ENCODE data around the gene KIAA1614. TPM values are rescaled to one million over a fixed set of nuclear protein-coding genes. Genes with fewer than 3 reads are reported as not detected.

The KIAA1614 gene
- polyA plus RNA-seq, 1 donor (not counting 4 experiments of a cell fraction or from before 2014, with no cell fraction given) = 0.03 TPM

GRCh38 chr1:180926164-180926981 is 13.7 kb downstream of the KIAA1614 start:
- Histone ChIP-seq H3K4me3 (ENCODE audit: control insufficient read depth in 2 of 3, extremely low read depth in 1 of 3, insufficient read depth in 2 of 3, low read depth in 1 of 3, low read length in 3 of 3) (no peak overlapping the region), H3K9ac (ENCODE audit: control insufficient read depth, extremely low read depth, insufficient read depth, low read length) (no peak overlapping the region), H3K9me3 (ENCODE audit: control insufficient read depth, low read depth, low read length) (no peaks in the 10 kb centered on the region), H3K79me2 (ENCODE audit: control insufficient read depth, insufficient read depth, low read length) (no peaks in the 10 kb centered on the region), H3K4me1 (ENCODE audit: control insufficient read depth, extremely low read depth, insufficient read depth, low read length) (peaks cover 18% of the 10 kb centered on the region), H3K27ac (ENCODE audit: control insufficient read depth, insufficient read depth, low read length) (no peak overlapping the region), H3K4me2 (ENCODE audit: control insufficient read depth, extremely low read depth, insufficient read depth, low read depth, low read length) (no peak overlapping the region), H3K9me1 (ENCODE audit: control insufficient read depth, extremely low read depth, insufficient read depth, low read length) (peaks cover 2% of the 10 kb centered on the region), H3K27me3 (ENCODE audit: control insufficient read depth, extremely low read depth, insufficient read depth, low read length) (no peaks in the 10 kb centered on the region), H4K20me1 (ENCODE audit: control insufficient read depth, extremely low read depth, insufficient read depth, low read length) (no peaks in the 10 kb centered on the region), H2AFZ (ENCODE audit: control insufficient read depth, low read length) (no peak overlapping the region), H3K36me3 (ENCODE audit: control insufficient read depth in 2 of 2, extremely low read depth in 1 of 2, insufficient read depth in 2 of 2, low read length in 2 of 2) (no peaks in the 10 kb centered on the region)
- no peak for TF ChIP-seq CTCF (optimal IDR thresholded peaks at IDR 0.05 in 1 of 3, IDR thresholded peaks at IDR 0.05 in 1 of 3, conservative IDR thresholded peaks at IDR 0.05 in 1 of 3; ENCODE audit: extremely low read depth in 1 of 3, insufficient read depth in 2 of 3, low read length in 3 of 3)
- no peak for TF ChIP-seq EZH2 (IDR thresholded peaks at IDR 0.05; ENCODE audit: low read length)
- no peak for DNase-seq (ENCODE audit: low read depth, low spot score)
- no peak for FAIRE-seq
- dilution Hi-C loops (cut with MboI; ENCODE audit: extremely low pct_ligation_motif_present, low sequenced_read_pairs) = no loop called here

- no peaks in the 10 kb centered on the region for H3K36me3 ChIP-seq (ENCODE audit: control insufficient read depth in 2 of 2, extremely low read depth in 1 of 2, insufficient read depth in 2 of 2, low read length in 2 of 2)
- H3K79me2 ChIP-seq (ENCODE audit: control insufficient read depth, insufficient read depth, low read length) = no peaks in the 10 kb centered on the region
- H3K4me1 ChIP-seq (ENCODE audit: control insufficient read depth, extremely low read depth, insufficient read depth, low read length) = peaks cover 18% of the 10 kb centered on the region
- peaks cover 2% of the 10 kb centered on the region for H3K9me1 ChIP-seq (ENCODE audit: control insufficient read depth, extremely low read depth, insufficient read depth, low read length)
- H3K27me3 ChIP-seq (ENCODE audit: control insufficient read depth, extremely low read depth, insufficient read depth, low read length) = no peaks in the 10 kb centered on the region
- H3K4me2 ChIP-seq (ENCODE audit: control insufficient read depth, extremely low read depth, insufficient read depth, low read depth, low read length) = no peak overlapping the region
- no peak overlapping the region for H3K27ac ChIP-seq (ENCODE audit: control insufficient read depth, insufficient read depth, low read length)
- no peak for DNase-seq (ENCODE audit: low read depth, low spot score)
- FAIRE-seq = no peak
- no peak overlapping the region for H2AFZ ChIP-seq (ENCODE audit: control insufficient read depth, low read length)
- no peaks in the 10 kb centered on the region for H3K9me3 ChIP-seq (ENCODE audit: control insufficient read depth, low read depth, low read length)
- H3K4me3 ChIP-seq (ENCODE audit: control insufficient read depth in 2 of 3, extremely low read depth in 1 of 3, insufficient read depth in 2 of 3, low read depth in 1 of 3, low read length in 3 of 3) = no peak overlapping the region
- H3K9ac ChIP-seq (ENCODE audit: control insufficient read depth, extremely low read depth, insufficient read depth, low read length) = no peak overlapping the region
- no peak for TF ChIP-seq CTCF (optimal IDR thresholded peaks at IDR 0.05 in 1 of 3, IDR thresholded peaks at IDR 0.05 in 1 of 3, conservative IDR thresholded peaks at IDR 0.05 in 1 of 3; ENCODE audit: extremely low read depth in 1 of 3, insufficient read depth in 2 of 3, low read length in 3 of 3)
- no peak for TF ChIP-seq EZH2 (IDR thresholded peaks at IDR 0.05; ENCODE audit: low read length)
- dilution Hi-C loops (cut with MboI; ENCODE audit: extremely low pct_ligation_motif_present, low sequenced_read_pairs) = no loop called here
- H4K20me1 ChIP-seq (ENCODE audit: control insufficient read depth, extremely low read depth, insufficient read depth, low read length) = no peaks in the 10 kb centered on the region
Measured at GRCh38 chr1:180927348-180927747, 14.7 kb downstream of the KIAA1614 start.
